ENCODE data around the gene UBE2I.
"Not testable (repeated sequence)": the region's sequence is repeated elsewhere in the genome, so short reads cannot be mapped to it uniquely, and the experiment has no call there.

Gene UBE2I

DNA sequence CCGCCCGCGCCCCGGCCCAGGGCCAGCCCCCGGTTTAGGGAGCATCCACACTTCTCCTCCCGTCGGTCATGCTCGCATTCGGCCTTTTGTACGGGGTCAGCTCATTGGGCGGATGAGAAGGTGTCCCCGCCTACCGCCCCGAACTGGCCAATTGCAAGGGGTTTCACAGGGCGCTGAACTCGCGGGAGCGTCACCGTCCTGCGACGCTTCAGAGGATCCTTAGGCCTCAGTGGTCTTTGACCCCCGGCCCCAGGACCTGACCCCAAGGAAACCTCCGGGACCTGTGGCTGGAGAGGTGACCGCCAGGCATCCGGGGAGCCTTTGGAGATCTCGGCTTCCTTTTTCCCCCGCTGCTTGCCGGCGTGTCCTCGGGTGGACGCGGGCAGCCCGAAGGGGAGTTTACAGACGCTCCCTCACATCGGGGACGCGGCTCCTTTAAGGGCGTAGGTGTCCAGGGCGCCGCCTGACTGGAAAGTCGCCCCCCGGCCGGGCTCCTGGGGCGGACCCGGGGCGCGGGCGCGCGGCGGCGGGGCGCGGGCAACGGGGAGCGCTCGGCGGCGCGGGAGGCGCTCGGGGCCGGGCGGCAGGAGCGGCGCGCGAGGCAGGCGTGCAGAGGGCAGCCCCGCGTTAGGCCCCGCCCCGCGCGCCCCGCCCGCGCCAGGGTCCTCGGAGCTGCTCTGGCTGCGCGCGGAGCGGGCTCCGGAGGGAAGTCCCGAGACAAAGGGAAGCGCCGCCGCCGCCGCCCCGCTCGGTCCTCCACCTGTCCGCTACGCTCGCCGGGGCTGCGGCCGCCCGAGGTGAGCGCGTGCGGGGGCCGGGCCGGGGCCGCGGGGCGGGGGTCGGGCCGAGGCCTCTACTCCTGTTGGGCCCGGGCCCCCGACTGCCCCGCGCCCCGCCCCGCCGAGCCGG, at the start of gene UBE2I:
UBE2I (plus strand) TSS at position 660 of the 909 bp plus-strand sequence. CDS start 4,395 bp downstream, outside the sequence.
- DNase-seq (ENCODE audit: low spot score): peak; percentile 89

- no peak for DNase-seq (ENCODE audit: low spot score)
These were observed 49.7 kb upstream of the UBE2I start for GRCh38 chr16:1259760-1260068.

- no peak for DNase-seq (ENCODE audit: low spot score)
These were observed 49.2 kb upstream of the UBE2I start for GRCh38 chr16:1260101-1260680.

DNA sequence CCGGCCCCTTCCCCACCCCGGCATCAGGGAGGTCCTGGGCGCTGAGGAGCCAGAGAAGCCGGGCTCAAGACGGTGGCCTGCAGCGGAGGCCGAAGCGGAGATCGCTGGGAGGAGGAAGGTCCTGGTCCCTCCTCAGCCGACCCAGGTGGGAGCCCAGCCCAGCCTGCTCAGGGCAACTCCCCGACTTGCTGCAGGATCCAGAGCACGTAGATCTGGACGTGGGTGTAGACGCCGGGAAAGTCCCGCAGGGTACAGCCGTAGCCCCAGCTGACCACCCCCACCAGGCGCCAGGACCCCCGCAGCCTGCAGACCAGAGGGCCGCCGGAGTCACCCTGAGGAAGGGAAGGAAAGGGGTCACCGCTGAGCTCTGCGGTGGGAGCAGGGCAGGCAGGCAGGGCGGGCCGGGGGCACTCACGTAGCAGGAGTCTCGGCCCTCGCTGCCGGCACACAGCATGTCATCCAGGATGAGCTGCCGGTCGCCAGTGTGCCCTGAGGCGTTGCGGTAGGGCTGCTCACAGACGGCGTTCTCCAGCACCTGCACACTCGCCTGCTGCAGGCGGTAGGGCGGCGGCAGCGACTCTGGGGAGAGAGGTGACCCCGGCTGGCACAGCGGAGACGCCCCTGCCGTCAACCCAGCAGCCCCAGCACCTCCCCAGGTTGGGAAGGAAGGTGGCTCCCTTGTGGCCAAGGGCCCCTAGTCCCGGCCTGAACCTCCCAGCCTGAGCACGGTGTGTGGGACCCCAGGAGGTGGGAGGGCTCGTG, 48.1 kb upstream of the UBE2I start:
- no peak for DNase-seq (ENCODE audit: low spot score)

DNA sequence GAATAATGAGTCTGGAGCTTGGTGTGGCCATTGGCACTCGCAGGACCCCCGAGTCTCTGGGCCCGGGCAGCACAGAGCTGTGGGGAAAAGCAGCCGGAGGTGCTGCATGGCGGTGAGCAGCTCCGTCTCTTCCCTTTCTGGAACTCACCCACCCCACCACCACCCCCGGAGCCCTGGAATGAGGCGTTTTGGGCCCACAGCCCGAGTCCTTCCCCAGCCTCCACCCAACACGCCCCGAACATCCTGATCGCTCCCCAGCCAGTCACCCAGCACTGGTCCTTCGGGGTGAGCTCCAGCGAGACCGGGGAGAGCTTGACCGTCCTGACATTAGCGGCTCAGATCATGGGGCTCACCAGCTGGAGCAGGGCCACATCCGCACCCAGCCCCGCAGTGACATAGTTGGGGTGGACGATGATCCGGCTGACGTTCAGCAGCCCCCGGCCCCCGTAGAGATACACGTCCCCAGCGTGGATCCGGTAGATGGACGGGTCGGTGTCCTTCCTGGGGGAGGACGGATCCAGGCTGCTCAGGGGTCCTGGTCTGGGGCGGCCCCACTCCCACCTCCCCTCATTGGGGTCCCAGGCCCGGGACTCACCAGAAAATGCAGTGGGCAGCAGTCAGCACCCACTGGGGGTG, 47.1 kb upstream of the UBE2I start:
- DNase-seq (ENCODE audit: low spot score): no peak

DNA sequence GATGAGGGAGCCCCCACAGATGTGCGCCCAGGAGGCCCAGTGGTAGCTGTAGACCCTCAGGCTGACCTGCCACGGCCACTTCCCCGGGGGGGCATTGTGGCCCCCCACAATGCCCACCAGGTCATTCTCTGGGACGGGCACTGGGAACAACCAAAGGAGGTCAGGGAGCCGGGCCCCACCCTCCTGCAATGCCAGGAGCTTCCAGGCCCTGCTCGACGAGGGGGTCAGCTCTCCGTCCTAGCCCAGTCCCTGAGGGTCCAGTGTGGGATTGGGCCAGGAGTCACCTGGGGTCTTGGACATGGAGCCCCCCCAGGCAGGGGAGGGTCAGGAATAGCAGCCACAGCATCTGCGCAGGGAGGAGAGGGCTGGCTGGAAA, 46.6 kb upstream of the UBE2I start:
- no peak for DNase-seq (ENCODE audit: low spot score)

DNA sequence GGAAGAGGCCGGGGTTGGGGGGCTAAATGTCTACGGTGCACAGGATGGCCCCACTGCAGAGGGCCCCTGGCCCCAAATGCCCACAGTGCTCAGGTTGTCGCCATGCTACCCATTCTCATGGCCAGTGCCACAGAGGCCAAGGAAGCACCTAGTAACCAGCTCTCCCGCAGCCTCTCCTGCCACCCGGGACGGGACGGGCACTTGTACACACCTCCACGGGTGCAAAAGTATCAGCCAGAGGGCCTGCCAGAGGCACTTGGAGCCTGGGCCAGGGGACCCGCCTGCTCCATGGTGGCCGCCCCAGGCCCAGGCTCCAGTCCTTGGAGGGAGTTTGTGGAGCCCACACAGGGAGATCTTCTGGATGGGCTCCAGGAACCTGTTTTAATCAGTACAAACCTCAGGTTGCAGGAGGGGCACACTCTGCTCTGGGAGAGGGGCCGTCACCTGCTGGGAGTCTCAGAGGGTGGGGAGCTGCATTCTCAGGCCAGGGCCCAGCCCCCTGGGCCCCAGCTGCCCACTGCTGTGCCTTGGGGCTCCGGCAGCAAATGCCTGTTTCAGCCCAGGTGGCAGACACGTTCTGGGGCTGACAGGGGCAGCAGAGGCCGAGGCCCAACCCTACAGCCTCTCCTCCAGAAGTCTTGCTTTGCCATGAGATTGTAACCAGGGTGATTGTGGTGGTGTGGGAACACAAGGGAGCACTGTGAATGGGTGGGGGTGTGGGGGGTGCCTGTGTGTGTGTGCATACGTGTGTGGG, 45.7 kb upstream of the UBE2I start:
- no peak for DNase-seq (ENCODE audit: low spot score)

- DNase-seq (ENCODE audit: low spot score): no peak
These were observed 44.9 kb upstream of the UBE2I start for GRCh38 chr16:1264345-1265089.

DNA sequence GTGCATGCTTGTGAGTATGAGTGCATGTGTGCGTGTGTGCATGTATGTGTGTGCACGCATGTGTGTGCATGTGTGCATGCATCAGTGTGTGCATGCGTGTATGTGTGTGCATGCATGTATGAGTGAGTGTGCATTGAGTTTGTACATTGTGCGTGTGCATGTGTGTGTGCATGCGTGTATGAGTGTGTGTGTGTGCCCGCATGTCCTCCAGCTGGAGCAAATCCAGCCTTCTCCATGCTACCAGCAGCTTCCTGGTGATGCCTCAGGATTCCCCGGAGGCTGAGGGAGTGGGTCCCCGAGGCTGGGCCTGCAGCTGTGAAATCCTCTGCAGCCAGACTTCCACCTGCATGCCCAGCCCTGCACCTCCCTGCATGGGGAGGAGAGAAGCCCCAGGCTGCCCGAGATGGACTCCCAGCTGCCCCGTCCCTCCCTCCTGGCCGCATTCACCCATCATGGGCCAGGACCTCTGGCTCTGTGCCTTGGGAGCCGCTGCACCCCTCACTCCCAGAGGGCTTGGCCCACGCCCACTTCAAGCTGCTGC, 44.3 kb upstream of the UBE2I start:
- no peak for DNase-seq (ENCODE audit: low spot score)

DNA sequence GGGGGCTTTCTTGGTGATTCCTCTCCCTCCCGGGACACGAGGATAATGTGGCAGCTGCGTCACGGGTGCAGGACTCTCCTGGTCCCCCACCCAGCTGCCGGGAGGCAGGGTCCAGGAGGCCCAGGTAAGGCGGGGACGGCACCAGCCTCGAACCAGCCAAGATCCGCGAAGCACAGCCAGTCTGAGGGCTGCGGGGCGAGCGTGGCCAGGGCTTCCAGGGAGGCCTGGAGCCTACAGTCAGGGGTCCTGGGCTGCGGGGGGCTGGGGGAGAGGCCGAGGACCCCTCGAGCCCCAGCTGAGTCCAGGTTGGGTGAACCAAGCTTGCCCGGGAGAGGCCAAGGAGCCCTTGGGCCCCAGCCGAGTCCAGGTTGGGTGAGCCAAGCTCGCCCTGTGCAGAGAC, 43.6 kb upstream of the UBE2I start:
- no peak for DNase-seq (ENCODE audit: low spot score)

DNA sequence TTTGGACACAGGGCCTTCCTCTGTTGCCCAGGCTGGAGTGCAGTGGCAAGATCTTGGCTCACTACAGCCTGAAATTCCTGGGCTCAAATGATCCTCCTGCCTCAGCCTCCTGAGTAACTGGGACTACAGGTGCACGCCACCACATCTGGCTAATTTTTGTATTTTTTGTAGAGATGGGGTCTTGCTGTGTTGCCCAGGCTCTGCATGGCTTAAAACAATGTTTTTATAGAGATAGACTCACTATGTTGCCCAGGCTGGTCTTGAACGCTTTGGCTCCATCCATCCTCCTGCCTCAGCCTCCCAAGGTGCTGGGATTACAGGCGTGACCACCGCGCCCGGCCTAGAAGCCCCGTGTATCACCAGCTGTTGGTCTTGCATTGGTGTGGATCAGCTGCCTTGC, 40.0 kb upstream of the UBE2I start:
- DNase-seq (ENCODE audit: low spot score): not testable (repeated sequence)

GRCh38 chr16:1271380-1271723, 38.1 kb upstream of the UBE2I start:
- DNase-seq (ENCODE audit: low spot score): no peak

- DNase-seq (ENCODE audit: low spot score): not testable (repeated sequence)
These were observed 37.6 kb upstream of the UBE2I start for GRCh38 chr16:1271724-1272413.

DNA sequence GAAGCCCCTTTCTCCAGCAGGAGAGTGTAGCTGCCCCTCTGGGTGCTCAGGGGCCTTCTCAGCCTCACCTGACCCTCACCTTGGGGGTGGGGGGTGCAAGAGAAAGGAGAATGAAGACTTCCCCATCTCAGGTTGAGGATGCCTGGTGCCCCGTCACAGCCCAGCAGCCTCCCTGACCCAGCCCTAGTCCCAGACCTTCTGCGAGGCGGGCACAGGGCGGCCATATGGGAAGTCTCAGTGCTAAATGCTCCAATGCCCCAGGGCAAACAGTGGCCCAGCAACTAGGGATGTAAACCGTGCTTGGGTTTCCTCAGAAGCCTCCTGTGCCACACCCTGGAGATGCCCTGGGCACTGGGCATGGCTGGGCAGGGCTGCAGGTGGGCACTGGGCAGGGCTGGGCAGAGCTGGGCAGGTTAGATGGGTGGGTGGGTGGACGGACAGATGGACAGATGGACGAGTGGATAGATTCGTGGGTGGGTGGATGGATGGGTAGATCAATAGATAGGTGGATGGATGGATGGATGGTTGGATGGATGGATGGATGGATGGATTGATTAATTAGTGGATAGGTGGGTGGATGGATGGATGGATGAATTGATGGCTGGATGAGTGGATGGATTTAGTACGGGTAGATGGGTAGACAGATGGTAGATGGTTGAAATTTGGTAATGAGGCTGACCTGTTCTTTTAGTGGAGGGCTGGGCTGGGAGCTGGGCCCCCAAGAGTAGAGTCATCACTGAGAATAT, 36.8 kb upstream of the UBE2I start:
- no peak for DNase-seq (ENCODE audit: low spot score)

DNA sequence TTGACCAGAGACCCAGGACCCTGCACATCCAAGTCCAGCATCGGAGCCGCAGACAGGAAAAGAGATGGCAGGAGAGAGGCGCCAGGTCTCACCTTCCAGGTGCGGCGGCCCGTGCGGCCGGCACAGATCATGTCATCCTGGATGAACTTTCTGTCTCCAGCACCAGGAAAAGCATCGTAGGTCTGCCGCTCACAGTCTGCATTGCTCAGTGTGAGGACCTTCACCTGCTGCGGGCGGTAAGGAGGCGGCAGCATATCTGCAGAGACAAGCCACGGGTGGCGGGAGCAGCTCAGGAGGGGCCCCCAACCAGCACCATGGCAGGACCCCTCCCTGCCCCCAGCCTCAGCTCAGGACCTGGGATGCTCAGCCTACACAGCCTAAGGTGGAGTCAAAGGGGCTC, 35.6 kb upstream of the UBE2I start:
- DNase-seq (ENCODE audit: low spot score): no peak

DNA sequence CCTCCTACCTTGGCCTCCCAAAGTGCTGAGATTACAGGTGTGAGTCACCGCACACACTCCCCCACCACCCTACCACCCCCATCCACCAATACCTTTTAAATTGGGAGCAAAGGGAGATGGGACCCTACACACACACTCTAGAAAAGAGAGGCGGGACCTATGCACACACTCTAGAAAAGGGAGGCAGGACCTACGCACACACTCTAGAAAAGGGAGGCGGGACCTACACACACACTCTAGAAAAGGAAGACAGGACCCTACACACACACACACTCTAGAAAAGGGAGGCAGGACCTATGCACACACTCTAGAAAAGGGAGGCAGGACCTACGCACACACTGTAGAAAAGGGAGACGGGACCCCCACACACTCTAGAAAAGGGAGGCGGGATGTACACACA, 34.7 kb upstream of the UBE2I start:
- no peak for DNase-seq (ENCODE audit: low spot score)

DNA sequence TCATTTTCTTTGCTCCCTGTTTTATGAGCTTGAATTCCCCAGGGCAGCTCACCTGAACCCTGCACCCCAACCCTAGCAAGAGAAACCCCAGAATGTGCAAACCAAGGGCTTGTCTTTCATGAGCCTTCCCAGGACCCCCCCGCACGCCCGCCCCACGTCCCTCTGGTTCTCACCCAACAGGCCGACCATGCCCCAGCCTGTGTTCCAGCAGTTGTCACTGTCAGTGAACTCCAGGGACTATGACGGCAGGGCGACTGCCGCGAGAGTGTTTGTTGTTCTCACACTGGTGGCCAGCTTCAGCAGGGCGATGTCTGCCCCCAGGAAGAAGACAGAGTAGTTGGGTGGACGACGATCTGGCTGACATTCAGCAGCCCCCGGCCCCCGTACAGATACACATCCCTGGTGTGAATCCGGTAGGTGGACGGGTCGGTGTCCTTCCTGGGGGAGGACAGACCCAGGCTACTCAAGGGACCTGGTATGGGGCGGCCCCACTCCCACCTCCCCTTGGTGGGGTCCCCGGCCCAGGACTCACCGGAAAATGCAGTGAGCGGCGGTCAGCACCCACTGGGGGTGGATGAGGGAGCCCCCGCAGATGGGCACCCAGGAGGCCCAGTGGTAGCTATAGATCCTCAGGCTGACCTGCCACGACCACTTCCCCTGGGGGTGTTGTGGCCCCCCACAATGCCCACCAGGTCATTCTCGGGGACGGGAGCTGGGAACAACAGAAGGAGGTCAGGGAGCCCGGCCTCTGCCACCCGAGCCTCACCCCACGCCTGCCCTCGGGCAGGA, 33.5 kb upstream of the UBE2I start:
- no peak for DNase-seq (ENCODE audit: low spot score)

GRCh38 chr16:1276580-1276878, 32.9 kb upstream of the UBE2I start:
- no peak for DNase-seq (ENCODE audit: low spot score)

DNA sequence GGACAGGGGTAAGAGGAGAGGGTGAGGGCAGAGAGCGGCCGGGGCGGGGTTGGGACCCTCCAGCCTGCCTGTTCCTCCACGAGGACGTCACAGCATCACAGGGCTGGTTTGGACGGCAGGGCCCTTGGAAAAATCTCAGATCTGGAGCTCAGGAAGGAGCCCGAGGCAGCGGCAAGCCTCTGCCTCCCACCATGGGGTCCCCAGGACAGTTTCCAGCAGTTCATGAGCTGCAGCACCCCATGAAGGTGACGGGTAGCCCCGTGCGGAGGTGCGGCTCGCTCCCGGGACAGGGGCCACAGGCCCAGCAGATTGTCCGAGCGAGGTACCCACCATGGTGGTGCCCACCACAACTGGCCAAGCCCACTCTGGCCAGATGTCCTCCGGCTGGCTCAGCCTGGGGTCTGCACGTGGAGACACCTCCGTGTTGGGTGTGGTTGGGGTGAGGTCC, 32.3 kb upstream of the UBE2I start:
- DNase-seq (ENCODE audit: low spot score): no peak
